ENCODE data around the gene IZUMO3.
"Not testable (repeated sequence)": the region's sequence is repeated elsewhere in the genome, so short reads cannot be mapped to it uniquely, and the experiment has no call there.

The IZUMO3 gene

GRCh38 chr9:24545847-24546522 lies at the start of gene IZUMO3:
TSS of gene IZUMO3 (minus strand) at chr9:24545897. CDS start at chr9:24545649, 248 bp downstream.
- DNase-seq = no peak
- no peaks in the 10 kb centered on the region for H3K36me3 ChIP-seq (replicated peaks)
- no peak within 1 kb of the TSS for H3K27ac ChIP-seq
- no peaks in the 10 kb centered on the region for H3K27me3 ChIP-seq (replicated peaks)
- TF ChIP-seq CTCF (IDR thresholded peaks at IDR 0.05; ENCODE audit: low read depth, low read length, missing control alignments) = no peak
- no peak within 1 kb of the TSS for H3K4me3 ChIP-seq (ENCODE audit: low read depth, low read length)
- in situ Hi-C loops (cut with HindIII; ENCODE audit: low pct_ligation_motif_present, low sequenced_read_pairs) = no loop called here

- Histone ChIP-seq H3K4me3 (ENCODE audit: low read depth, low read length) (no peak overlapping the region), H3K27ac (no peak overlapping the region), H3K36me3 (replicated peaks) (no peaks in the 10 kb centered on the region), H3K27me3 (replicated peaks) (no peaks in the 10 kb centered on the region)
- no peak for TF ChIP-seq CTCF (IDR thresholded peaks at IDR 0.05; ENCODE audit: low read depth, low read length, missing control alignments)
- in situ Hi-C loops (cut with HindIII; ENCODE audit: low pct_ligation_motif_present, low sequenced_read_pairs) = no loop called here
- no peak for DNase-seq
Observed at GRCh38 chr9:24594234-24594850, 48.6 kb upstream of the IZUMO3 start.

- no peaks in the 10 kb centered on the region for H3K36me3 ChIP-seq (replicated peaks)
- TF ChIP-seq CTCF (IDR thresholded peaks at IDR 0.05; ENCODE audit: low read depth, low read length, missing control alignments) = no peak
- no peak for DNase-seq
- H3K4me3 ChIP-seq (ENCODE audit: low read depth, low read length) = no peak overlapping the region
- no peaks in the 10 kb centered on the region for H3K27me3 ChIP-seq (replicated peaks)
- no peak overlapping the region for H3K27ac ChIP-seq
- in situ Hi-C loops (cut with HindIII; ENCODE audit: low pct_ligation_motif_present, low sequenced_read_pairs) = no loop called here
Observed at GRCh38 chr9:24590432-24590831, 44.7 kb upstream of the IZUMO3 start.

- H3K36me3 ChIP-seq (replicated peaks) = no peaks in the 10 kb centered on the region
- in situ Hi-C loops (cut with HindIII; ENCODE audit: low pct_ligation_motif_present, low sequenced_read_pairs) = no loop called here
- no peak for TF ChIP-seq CTCF (IDR thresholded peaks at IDR 0.05; ENCODE audit: low read depth, low read length, missing control alignments)
- no peaks in the 10 kb centered on the region for H3K27me3 ChIP-seq (replicated peaks)
- no peak overlapping the region for H3K4me3 ChIP-seq (ENCODE audit: low read depth, low read length)
- H3K27ac ChIP-seq = no peak overlapping the region
- no peak for DNase-seq
Observed at GRCh38 chr9:24587883-24588282, 42.2 kb upstream of the IZUMO3 start.

GRCh38 chr9:24582146-24583126 lies 36.7 kb upstream of the IZUMO3 start:
- H3K4me3 ChIP-seq (ENCODE audit: low read depth, low read length) = no peak overlapping the region
- H3K27me3 ChIP-seq (replicated peaks) = no peaks in the 10 kb centered on the region
- no peak overlapping the region for H3K27ac ChIP-seq
- TF ChIP-seq CTCF (IDR thresholded peaks at IDR 0.05; ENCODE audit: low read depth, low read length, missing control alignments) = no peak
- DNase-seq = no peak
- no peaks in the 10 kb centered on the region for H3K36me3 ChIP-seq (replicated peaks)
- in situ Hi-C loops (cut with HindIII; ENCODE audit: low pct_ligation_motif_present, low sequenced_read_pairs) = no loop called here

- H3K27me3 ChIP-seq (replicated peaks); H3K27ac ChIP-seq; DNase-seq; H3K36me3 ChIP-seq (replicated peaks); in situ Hi-C loops (cut with HindIII; ENCODE audit: low pct_ligation_motif_present, low sequenced_read_pairs); H3K4me3 ChIP-seq (ENCODE audit: low read depth, low read length): not testable (repeated sequence)
Observed at GRCh38 chr9:24580005-24580404, 34.3 kb upstream of the IZUMO3 start.
